Urothelium cell line (cell line): ENCODE results near the gene SDR42E2.
"Not testable (repeated sequence)": the region's sequence is repeated elsewhere in the genome, so short reads cannot be mapped to it uniquely, and the experiment has no call there.

Experiments used
- DNase-seq: peaks from one replicate; pipeline ENCODE4 v3.0.0; 2011; ENCODE audit warnings: low spot score, mixed read lengths
- FAIRE-seq: peaks from 2 replicates; lab custom pipeline; 2011; peaks lifted over from hg19 to GRCh38; lab: Jason Lieb, UNC

The SDR42E2 gene

GRCh38 chr16:22161999-22162655 is at the start of gene SDR42E2:
SDR42E2 (plus strand) TSS chr16:22162506; CDS start chr16:22165583, 3,077 bp downstream.
- FAIRE-seq (no peak), DNase-seq (no peak)

GRCh38 chr16:22116095-22116700 is 46.1 kb upstream of the SDR42E2 start:
- FAIRE-seq (no peak), DNase-seq (no peak)

- FAIRE-seq (no peak), DNase-seq (no peak)
Observed at GRCh38 chr16:22117609-22118008, 44.7 kb upstream of the SDR42E2 start.

GRCh38 chr16:22120440-22120839 is 41.9 kb upstream of the SDR42E2 start:
- DNase-seq (no peak), FAIRE-seq (no peak)

- no peak for DNase-seq
- FAIRE-seq = no peak
Observed at GRCh38 chr16:22122239-22122638, 40.1 kb upstream of the SDR42E2 start.

- FAIRE-seq (no peak), DNase-seq (no peak)
Observed at GRCh38 chr16:22123146-22123545, 39.2 kb upstream of the SDR42E2 start.

- DNase-seq = no peak
- FAIRE-seq = no peak
Observed at GRCh38 chr16:22123759-22124490, 38.4 kb upstream of the SDR42E2 start.

GRCh38 chr16:22124583-22125284 is 37.6 kb upstream of the SDR42E2 start:
- DNase-seq (no peak), FAIRE-seq (no peak)

GRCh38 chr16:22126037-22126558 is 36.2 kb upstream of the SDR42E2 start:
- no peak for DNase-seq
- FAIRE-seq = no peak

- not testable (repeated sequence) for FAIRE-seq
Observed at GRCh38 chr16:22128537-22128936, 33.8 kb upstream of the SDR42E2 start.

GRCh38 chr16:22130528-22130927 is 31.8 kb upstream of the SDR42E2 start:
- FAIRE-seq (no peak), DNase-seq (no peak)

More at GRCh38 chr16:22128537-22128936, 33.8 kb upstream of the SDR42E2 start:
- DNase-seq = not testable (repeated sequence)

- DNase-seq = no peak
- no peak for FAIRE-seq
Observed at GRCh38 chr16:22132801-22133200, 29.5 kb upstream of the SDR42E2 start.

GRCh38 chr16:22138482-22138881 is 23.8 kb upstream of the SDR42E2 start:
- FAIRE-seq = no peak
- DNase-seq = no peak

GRCh38 chr16:22139008-22139407 is 23.3 kb upstream of the SDR42E2 start:
- FAIRE-seq (no peak), DNase-seq (no peak)

GRCh38 chr16:22139732-22140131 is 22.6 kb upstream of the SDR42E2 start:
- DNase-seq (no peak), FAIRE-seq (no peak)

GRCh38 chr16:22141767-22142166 is 20.5 kb upstream of the SDR42E2 start:
- DNase-seq (no peak), FAIRE-seq (no peak)

- DNase-seq (no peak), FAIRE-seq (no peak)
Observed at GRCh38 chr16:22144520-22144919, 17.8 kb upstream of the SDR42E2 start.

GRCh38 chr16:22147853-22148252 is 14.5 kb upstream of the SDR42E2 start:
- DNase-seq (no peak), FAIRE-seq (no peak)

- FAIRE-seq = no peak
- DNase-seq = no peak
Observed at GRCh38 chr16:22151246-22151998, 10.9 kb upstream of the SDR42E2 start.

GRCh38 chr16:22152316-22152715 is 10.0 kb upstream of the SDR42E2 start:
- FAIRE-seq (no peak), DNase-seq (no peak)
